Suppressor macrophage treated with lipopolysaccharide for 4 hours (primary cell): ENCODE data around the gene CLCNKB.
A peak's percentile ranks its signal among the peaks of the same experiment; 100 is the strongest.
"Not testable (repeated sequence)": the region's sequence is repeated elsewhere in the genome, so short reads cannot be mapped to it uniquely, and the experiment has no call there.

Experiments
- DNase-seq: peaks from one replicate; pipeline ENCODE4 v3.0.0-alpha.2; 2020

CLCNKB gene

DNA sequence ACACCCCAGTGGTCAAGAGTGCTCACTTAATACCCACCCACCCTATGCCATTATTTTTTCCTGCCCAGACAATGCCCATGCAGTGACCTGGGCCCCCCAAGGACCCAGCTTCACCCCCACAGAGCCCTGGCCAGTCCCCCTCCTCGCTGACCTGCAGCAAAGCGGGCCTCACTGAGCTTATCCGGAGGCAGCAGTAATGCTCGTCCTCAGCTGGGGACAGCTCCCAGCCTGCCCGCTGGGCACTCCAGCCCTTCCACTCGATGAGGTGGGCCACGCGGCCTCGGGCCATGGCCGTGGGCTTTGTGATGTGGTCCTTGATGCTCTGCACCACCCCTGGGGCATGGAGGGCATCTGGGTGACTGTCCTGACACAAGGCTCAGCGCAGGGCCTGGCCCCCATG is 7.1 kb upstream of the CLCNKB start:
- not testable (repeated sequence) for DNase-seq

DNA sequence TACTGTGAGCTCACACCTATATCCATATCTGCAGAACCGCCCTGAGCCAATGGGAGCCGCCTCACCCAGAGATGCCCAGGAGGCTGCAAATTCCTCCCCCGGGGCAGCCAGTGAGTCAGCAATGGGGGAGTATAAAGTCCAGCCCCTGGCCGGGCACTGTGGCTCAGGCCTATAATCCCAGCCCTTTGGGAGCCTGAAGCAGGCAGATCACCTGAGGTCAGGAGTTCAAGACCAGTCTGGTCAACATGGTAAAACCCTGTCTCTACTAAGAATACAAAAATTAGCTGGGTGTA is 5.0 kb upstream of the CLCNKB start:
- DNase-seq, result no peak

DNA sequence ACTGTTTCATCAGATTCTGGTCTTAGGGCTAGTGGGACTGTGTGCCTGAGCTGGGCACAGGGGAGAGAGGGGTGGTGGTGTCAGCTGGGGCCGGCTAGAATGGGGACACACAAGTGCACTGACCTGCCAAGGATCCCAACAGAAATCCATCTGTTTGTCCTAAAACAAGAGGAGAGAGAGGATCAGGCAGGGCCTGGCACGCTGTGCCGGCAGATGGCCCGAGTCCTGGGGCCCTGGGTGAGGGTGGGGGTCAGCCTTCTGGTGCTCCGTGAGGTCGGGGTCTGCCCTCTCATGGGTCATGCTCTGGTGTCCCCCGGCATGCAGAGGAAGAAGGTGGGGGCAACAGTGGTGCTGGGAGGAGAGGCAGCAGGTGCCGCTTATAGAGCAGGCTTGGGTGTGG is 3.7 kb upstream of the CLCNKB start:
- not testable (repeated sequence) for DNase-seq

DNA sequence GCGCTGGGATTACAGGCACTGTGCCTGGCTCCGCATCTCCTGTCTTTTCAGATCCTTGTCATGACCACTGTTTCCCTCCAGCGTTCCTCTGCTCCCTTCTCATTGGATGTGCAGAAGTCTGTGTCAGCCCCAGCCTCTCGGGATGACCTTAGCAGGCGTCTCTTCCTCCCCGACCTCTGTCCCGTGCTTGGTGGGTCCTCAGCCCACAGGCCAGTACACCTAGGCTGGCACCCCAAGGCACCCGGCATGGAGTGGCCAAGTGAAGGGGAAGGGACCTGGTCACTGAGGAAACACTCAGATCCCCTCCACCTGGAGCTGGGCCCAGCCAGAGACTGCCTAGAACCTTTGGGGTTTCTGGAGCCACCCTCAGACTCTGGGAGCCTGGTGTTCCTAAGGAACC is 2.4 kb upstream of the CLCNKB start:
- DNase-seq, result no peak

DNA sequence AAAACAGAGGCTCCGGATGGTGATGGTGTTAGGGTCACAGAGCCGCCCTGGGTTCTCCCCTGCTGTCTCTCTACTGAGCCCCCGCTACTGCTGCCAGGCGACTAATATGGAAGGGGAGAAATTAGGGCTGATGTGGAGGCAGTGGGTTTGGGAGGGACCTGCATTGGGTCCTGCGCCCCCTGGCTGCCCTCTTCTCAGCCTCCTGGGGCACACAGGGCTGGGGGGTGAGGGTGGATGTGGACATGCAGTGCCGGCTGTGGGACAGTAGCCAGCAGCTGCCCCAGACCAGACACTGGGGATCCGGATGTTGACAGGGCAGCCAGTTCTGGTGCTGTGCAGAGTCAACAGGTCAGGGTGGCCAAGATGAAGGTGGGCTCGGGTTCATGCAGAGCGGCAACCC is 1.5 kb upstream of the CLCNKB start:
- no peak for DNase-seq

DNA sequence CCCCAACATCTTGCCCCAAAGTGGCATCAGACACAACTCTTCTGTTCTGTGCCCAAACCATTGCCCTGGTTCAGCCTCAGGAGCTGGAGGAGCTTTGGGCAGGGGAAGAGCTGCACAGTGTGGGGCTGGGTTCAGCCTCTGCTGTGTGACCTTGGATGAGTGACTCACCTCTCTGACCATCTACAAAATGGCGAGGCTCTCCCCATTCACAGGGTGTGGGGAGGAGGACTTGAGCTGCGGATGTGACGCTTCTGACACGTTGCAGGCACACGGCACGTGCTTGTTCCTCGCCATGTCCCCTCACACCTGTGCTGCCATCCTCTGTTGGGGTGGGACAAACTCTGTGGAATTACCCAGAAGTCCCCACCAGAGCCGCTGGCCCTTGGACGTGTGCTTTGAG is 928 bp upstream of the CLCNKB start:
- DNase-seq, result not testable (repeated sequence)

DNA sequence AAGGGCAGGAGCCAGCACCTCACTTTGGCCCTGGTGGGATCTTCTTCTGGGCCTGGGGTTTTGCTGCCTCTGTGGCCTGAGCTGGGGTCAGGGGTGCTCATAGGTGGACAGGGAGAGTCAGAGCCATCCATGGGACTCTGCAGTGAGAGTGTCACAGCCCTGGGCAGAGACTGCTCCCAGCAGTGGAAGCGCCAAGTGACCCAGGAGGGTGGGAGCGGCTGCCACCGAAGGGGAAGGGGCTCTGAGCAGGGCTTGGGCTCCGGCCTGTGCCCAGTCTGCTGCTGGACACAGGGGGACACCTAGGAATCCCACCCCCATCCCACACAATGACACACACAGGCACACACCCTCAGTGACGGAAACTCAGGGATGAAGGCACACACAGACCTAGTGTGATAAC is 368 bp downstream of the CLCNKB start:
- DNase-seq, result no peak

DNA sequence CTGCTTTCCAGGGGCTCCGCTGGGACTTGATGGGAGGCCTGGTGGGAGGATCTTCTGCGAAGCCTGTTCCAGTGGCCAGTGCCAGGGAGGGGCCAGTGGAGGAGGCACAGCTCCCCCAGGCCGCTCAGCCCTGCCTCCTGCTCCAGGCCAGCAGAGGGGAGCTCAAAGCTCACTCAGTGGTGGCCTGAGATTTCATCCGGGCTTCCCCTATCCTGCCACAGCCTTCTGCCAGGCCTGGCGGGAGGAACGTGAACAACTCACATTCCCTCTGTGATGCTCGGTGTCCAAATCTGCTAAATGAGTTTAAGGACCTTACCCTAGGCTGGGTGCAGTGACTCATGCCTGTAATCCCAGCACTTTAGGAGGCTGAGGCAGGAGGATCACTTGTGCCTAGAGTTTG is 3.3 kb downstream of the CLCNKB start:
- DNase-seq, result no peak

DNA sequence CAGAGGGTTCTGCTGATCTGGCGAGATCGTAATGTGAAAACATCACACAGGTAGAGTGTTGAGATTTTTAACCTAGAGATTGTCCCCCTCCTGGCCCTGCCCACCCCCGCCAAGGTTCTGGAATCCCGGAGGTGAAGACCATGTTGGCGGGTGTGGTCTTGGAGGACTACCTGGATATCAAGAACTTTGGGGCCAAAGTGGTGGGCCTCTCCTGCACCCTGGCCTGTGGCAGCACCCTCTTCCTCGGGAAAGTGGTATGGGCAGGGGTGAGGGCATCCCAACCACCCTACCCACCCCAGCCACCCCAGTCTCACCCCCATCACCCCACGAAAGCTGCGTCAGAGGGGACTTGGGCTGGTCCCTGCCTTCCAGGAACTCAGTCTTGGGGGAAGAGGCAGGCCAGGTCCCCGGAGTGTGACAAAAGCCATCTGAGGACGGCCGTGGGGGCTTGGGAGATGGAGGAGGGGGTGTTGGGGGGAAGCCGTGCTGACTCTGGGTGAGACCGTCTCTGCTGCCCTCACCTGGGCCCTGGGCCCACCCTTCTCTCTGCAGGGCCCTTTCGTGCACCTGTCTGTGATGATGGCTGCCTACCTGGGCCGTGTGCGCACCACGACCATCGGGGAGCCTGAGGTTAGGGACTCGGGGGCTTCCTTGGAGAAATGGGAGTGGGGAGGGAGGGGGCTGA is 4.4 kb downstream of the CLCNKB start:
- DNase-seq, result no peak

DNA sequence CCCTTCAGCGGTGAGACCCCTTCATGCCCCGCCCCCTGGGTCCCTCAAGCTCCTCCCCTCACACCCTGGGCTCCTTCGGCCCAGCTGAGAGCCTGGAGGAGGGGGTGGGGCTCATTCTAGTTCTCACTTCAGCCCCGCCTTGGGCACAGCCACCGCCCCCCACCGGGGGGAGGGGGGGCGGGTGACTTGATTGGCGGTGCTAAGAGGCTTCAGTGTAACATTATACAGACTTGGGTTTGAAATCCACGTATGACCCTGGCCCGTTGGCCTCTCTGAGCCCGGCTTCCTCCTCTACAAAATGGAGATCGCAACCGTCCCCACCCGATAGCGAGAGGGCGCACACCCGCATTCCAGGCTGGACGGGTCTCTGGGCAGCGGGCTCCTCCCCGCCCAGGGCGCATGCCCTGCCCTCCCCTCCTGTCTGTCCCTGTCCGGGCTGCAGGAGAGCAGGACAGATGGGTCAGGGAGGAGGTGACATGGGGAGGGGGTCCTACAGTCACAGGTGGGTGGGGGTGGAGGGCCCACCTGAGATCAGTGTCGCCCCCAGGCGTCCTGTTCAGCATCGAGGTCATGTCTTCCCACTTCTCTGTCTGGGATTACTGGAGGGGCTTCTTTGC is 5.1 kb downstream of the CLCNKB start:
- no peak for DNase-seq

DNA sequence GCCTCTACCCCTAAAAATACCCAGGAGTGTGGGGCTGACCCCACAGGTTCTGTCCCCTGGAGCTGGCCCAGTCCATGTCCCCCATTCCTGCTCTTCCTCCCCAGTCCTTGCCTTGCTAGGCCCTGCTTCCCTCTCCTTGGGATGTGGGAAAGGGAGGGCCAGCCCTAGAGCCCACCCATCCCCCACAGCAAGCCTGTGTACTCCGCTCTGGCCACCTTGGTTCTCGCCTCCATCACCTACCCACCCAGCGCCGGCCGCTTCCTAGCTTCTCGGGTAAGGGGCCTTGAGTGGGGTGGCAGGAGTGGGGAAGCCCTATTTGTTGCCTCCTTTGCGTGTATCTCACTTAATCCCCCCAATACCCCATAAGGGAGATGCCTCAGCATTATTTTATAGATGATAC is 6.7 kb downstream of the CLCNKB start:
- DNase-seq, result no peak

DNA sequence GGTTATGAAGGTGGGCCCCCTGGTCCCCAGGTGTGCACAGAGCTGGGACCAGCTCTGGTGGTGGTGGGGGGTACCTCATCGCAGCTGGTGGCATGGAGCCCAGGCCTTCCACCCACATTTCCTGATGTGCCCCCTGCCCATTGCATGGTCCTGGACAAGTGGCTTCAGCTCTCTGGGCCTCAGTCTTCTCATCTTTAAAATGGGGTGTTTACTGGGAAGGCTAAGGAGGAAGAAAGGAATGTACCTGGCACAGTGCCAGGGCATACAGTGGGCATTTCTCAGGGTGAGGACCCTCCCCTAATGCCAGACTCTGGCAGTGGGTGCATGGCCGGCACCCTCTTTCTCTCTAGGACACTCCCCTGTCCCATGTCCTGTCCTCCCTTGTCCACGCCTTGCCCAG is 7.5 kb downstream of the CLCNKB start:
- no peak for DNase-seq

DNA sequence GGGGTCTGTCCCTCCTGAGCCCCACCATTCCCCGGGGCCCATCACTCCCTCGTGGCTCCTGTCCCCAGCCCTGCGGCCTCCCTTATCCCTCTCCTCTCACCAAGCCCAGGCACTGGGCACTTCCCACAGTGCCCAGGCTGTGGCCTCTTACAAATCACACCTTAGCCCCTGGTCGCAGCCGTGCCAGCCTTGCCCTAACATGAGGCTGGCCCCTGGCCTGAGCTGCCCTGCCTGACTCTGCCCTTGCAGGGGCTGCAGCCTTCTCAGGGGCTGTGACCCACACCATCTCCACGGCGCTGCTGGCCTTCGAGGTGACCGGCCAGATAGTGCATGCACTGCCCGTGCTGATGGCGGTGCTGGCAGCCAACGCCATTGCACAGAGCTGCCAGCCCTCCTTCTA is 8.4 kb downstream of the CLCNKB start:
- DNase-seq, result not testable (repeated sequence)

DNA sequence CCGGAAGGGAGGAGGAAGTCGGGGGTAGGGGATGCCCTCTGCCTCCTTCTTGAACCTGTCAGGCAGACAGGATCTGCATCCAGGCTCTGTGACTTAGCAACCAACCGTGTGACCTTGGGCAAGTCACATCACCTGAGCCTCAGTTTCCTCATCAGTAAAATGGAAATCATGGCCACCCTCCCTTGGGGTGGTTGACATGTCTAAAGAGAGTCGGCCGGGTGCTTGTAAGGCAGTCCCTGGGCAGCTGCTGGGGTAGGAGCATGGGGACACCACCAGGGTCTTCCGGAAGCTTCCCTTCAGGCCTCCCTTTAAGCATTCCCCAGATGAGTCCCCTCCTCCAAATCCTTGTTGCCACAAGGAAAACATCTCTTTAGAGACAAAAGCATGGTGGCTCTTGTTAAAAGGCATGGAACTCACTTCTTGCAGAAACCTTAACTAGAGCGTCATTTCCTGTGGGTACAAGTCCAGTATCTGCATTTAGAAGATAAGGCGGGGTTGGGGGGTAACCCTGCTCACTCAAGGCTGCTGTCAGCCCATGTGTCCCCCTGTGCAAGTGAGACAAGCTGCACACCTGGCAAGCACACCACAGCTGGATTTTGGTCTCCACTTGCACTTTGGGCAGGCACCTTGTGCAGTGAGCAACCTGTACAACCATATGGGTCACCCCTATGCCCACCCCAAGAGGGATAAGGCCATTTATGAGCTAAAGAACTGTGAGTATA is 10.4 kb downstream of the CLCNKB start:
- no peak for DNase-seq

DNA sequence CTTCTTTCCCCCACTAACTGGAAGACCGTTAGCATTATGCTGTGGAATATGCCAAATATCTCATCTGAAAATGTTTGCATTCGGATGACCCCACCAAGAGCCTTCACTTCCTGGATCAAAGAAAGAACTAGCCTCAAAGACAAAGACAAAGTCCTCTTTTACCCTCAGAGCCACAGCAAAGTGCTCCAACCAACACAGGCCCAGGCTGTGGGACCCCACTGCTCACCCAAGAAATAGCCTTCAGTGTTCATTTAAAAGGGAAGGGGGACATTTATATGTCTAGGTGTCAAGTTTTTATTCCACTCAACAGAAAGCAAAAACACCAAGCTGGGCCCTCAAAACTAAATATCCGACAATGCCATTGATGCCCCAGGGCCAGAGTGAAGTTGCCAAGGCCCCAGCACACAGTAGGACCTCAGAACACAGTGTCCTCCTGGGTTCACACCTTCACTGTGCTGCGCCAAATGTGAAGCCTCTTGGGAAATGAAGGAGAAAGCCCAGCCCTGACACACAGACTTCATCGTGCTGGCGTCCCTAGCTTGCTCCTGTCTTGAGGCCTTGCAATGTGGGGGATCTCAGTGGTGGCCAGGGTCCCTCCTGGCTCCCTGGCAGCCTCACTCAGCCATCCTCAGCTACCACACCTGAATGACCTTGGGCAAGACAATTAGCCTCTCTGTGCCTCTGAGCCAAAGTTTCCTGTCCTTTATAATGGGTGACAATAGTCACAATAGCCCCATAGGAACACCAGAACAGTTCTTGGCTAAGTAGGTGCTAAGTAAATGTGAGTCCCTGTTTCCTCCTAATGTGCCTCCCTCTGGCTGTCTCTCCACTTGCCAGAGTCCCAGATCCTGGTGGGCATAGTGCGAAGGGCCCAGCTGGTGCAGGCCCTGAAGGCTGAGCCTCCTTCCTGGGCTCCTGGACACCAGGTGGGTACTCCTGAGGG is 11.3 kb downstream of the CLCNKB start:
- DNase-seq, result no peak

DNA sequence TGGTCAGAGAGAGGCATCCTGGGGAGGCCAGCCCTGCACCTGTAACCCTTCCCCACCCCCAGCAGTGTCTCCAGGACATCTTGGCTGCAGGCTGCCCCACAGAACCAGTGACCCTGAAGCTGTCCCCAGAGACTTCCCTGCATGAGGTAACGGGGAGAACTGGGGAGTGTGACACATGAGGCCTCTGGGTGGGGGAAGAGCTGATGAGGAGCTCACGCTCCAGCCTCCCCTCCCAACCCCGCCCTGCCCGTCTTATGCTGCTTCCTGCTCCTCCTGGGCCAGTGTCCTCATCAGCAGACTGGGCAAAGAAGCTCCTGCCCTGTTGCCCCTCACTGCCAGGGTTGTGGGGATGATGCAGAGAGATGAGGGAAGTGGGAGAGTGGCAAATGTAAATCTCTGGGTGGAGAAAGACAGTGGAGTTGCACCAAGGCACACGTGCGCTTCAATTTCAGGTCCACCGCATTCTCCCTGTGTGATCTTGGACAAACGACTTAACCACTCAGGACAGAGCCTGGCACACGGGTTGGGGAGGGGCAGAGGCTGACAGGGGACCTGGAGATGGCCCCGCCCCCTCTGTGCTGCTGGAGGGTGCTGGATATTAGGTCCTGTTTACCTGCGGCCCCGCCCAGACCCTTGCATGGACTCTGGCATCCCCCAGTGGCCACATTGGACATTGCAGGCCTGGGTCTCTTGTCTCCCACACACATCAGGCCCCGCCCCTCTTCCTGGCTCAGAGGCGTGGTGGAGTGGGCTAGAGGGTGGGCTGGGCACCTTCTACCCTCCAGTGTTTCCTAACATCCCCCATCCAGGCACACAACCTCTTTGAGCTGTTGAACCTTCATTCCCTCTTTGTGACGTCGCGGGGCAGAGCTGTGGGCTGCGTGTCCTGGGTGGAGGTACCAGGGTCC is 12.3 kb downstream of the CLCNKB start:
- DNase-seq, result peak; percentile 79

DNA sequence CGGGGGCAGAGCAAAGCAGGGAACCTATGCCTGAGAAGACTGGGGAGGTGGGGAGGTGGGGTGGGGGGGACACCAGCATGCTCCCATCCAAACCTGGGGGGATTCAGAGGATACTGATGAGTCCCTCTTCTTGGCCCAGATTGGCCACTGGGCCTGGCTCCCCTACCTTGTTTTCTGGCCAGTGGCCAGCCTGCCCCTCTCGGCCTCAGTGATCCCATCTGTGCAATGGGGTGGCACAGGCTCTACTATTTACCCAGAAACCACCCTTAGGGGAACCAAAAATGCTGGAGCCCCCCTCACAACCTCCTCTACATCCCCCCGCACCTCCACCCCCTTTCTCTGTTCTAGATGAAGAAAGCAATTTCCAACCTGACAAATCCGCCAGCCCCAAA is 12.9 kb downstream of the CLCNKB start:
- not testable (repeated sequence) for DNase-seq

DNA sequence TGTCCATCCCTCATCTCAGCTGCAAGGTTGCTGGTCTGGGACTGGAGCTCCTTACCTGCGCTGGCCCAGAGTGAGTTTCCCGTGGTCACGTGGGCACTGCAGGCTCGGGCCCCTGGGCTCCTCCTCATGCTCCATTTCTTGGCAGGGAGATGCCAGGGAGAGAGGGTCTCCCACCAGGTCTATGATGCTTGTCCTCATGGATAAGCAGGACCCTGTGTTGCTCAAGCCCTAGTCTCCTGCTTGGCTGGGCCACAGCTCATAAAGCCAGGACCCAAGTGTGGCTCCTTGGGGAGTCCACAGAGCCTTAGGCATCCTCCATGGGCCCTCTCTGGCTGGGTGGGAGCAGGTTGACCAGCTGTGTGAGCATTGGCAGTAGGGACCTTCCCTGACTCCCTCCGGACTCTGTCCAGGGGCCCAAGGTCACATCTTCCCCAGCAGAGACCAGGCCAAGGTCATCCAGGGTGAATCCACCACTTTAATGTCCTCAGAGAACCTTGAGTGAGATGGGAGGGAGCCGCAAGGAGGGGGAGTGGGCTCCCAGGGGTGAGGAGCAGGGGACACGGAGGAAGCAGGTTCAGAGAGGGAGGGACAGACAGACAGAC is 13.8 kb downstream of the CLCNKB start:
- DNase-seq, result not testable (repeated sequence)

DNA sequence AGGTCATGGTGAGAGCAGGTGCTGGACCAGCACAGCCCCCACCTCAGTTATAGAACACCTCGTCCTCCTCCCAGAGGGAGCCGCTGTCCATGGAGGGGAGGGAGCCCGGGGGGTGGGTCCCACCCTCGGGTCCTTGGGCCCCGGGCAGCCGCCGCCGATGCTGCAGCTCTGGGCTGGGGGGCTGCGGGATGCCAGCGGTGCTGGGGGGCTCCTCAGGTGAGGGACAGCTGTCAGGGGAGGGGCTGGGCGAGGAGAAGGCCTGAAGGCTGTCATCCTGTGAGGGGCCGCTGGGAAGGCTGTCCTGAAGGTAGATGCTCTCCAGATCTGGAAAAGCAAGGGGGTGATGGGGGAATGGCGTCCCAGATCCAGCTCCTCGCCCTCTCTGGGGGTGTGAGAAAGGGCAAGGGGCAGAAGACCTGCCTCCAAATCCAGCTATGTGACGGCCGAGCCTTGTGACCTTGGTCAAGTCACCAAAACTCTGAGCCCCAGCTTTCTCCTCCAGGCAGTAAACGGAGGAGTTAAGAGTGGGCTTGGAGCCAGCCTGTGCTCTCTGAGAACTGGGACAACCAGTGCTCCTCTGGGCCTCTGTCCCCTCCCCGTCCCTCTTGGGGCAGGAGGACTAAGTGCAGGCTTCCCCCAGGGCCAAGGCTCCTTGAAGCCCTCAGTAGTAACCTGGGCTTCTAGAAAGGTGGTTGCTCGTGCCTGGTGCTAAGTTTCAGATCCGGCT is 15.0 kb downstream of the CLCNKB start:
- not testable (repeated sequence) for DNase-seq

DNA sequence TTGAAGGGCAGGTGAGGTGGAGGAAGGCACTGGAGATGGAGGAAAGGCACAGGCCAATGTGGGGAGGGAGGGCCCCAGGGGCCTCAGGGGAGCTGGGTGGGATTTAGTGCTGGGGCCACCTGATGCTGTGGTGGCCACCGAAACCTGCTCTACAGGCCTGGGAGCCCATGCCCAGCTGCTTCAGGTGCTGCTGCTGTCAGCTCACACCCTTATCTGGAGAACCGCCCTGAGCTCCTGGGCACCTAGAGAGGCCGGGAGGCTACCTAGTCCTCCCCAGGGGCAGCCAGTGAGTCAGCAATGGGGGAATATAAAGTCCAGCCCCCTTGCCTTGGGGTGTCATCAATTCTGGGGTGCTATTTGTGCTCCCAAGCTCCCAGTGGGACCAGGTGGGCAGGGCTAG is 17.7 kb downstream of the CLCNKB start:
- DNase-seq, result no peak
